ENCODE results near the gene PAPOLA. TPM values are rescaled to one million over a fixed set of nuclear protein-coding genes. Genes with fewer than 3 reads are reported as not detected.

Gene PAPOLA
- total and polyA plus RNA-seq, 2 of the 4 experiments (the other 2 are of a cell fraction): 73.8 to 128 TPM

- no peak overlapping the region for H2BK5ac ChIP-seq (ENCODE audit: low read depth, low read length, poor library complexity, severe bottlenecking)
- no peak overlapping the region for H4K8ac ChIP-seq (ENCODE audit: low read depth in 2 of 2, low read length in 2 of 2)
- no peak overlapping the region for H2AFZ ChIP-seq (replicated peaks; ENCODE audit: low read length, poor library complexity)
- H3K56ac ChIP-seq (ENCODE audit: extremely low read depth, insufficient read depth, low read length): no peak overlapping the region
- H3K36me3 ChIP-seq (ENCODE audit: control insufficient read depth, insufficient read depth, low read length): no peaks in the 10 kb centered on the region
- peaks cover 39% of the 10 kb centered on the region for H3K27me3 ChIP-seq (ENCODE audit: control insufficient read depth, insufficient read depth, low read length)
- H2BK120ac ChIP-seq (ENCODE audit: low read depth, low read length): no peak overlapping the region
- H3K79me1 ChIP-seq (ENCODE audit: low read depth in 1 of 2, low read length in 2 of 2): no peaks in the 10 kb centered on the region
- ATAC-seq (ENCODE audit: low read depth): 0 out of 2 replicates have a peak, but pooled peaks have one; percentile 16
- H3K4me2 ChIP-seq (ENCODE audit: low read depth, low read length): no peak overlapping the region
- H4K5ac ChIP-seq (ENCODE audit: low read depth, low read length): no peak overlapping the region
- no TSS peak for BruUV-seq (replicated peaks)
- intact Hi-C loops (cut with micrococcal nuclease): no loop called here
- no peak overlapping the region for H4K91ac ChIP-seq (ENCODE audit: insufficient read depth, low read depth, low read length)
- H3K9ac ChIP-seq (ENCODE audit: low read depth, low read length): no peak overlapping the region
- no peak overlapping the region for H3K4me3 ChIP-seq (ENCODE audit: insufficient read depth, low read depth, low read length)
- H3K27ac ChIP-seq (ENCODE audit: insufficient read depth, low read length): no peak overlapping the region
- no peak overlapping the region for H2AK9ac ChIP-seq (replicated peaks; ENCODE audit: low read depth, low read length, poor library complexity)
- H3K4me1 ChIP-seq (ENCODE audit: control insufficient read depth, insufficient read depth, low read length): no peaks in the 10 kb centered on the region
- H2BK20ac ChIP-seq (ENCODE audit: low read depth, low read length): no peak overlapping the region
- ChIA-PET CTCF (no interaction called here), POLR2A (ENCODE audit: unreplicated experiment) (no interaction called here)
- dilution Hi-C loops (cut with HindIII; ENCODE audit: low sequenced_read_pairs, unreplicated experiment): no loop called here
- 86% methylated on average over 4 of the region's 7 CpGs; no CpG with 5 or more reads in 1 of the 2 experiments for WGBS, 2 experiments (ENCODE audit: extremely low coverage in 2 of 2, insufficient read length in 1 of 2)
- no peak for DNase-seq
- no peak overlapping the region for H3K14ac ChIP-seq (replicated peaks; ENCODE audit: low read depth, low read length)
- TF ChIP-seq MAFK (IDR thresholded peaks at IDR 0.05; ENCODE audit: low read depth, low read length) (no peak), FOS (IDR thresholded peaks at IDR 0.05; ENCODE audit: low read depth, low read length) (no peak), SMC3 (IDR thresholded peaks at IDR 0.05; ENCODE audit: low read depth, low read length) (no peak), RFX5 (IDR thresholded peaks at IDR 0.05; ENCODE audit: low read depth, low read length) (no peak), BHLHE40 (IDR thresholded peaks at IDR 0.05; ENCODE audit: low read depth, low read length) (no peak), RAD21 (IDR thresholded peaks at IDR 0.05; ENCODE audit: low read length) (no peak), NFE2L2 (IDR thresholded peaks at IDR 0.05; ENCODE audit: low read depth, low read length) (no peak)
- TF ChIP-seq, protein P1, sequence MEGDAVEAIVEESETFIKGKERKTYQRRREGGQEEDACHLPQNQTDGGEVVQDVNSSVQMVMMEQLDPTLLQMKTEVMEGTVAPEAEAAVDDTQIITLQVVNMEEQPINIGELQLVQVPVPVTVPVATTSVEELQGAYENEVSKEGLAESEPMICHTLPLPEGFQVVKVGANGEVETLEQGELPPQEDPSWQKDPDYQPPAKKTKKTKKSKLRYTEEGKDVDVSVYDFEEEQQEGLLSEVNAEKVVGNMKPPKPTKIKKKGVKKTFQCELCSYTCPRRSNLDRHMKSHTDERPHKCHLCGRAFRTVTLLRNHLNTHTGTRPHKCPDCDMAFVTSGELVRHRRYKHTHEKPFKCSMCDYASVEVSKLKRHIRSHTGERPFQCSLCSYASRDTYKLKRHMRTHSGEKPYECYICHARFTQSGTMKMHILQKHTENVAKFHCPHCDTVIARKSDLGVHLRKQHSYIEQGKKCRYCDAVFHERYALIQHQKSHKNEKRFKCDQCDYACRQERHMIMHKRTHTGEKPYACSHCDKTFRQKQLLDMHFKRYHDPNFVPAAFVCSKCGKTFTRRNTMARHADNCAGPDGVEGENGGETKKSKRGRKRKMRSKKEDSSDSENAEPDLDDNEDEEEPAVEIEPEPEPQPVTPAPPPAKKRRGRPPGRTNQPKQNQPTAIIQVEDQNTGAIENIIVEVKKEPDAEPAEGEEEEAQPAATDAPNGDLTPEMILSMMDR (conservative IDR thresholded peaks at IDR 0.05; ENCODE audit: low read depth, low read length): no peak
- TF ChIP-seq, protein P2, sequence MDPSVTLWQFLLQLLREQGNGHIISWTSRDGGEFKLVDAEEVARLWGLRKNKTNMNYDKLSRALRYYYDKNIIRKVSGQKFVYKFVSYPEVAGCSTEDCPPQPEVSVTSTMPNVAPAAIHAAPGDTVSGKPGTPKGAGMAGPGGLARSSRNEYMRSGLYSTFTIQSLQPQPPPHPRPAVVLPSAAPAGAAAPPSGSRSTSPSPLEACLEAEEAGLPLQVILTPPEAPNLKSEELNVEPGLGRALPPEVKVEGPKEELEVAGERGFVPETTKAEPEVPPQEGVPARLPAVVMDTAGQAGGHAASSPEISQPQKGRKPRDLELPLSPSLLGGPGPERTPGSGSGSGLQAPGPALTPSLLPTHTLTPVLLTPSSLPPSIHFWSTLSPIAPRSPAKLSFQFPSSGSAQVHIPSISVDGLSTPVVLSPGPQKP (IDR thresholded peaks at IDR 0.05; ENCODE audit: borderline replicate concordance, low read depth, low read length): no peak
- TF ChIP-seq, protein P3, sequence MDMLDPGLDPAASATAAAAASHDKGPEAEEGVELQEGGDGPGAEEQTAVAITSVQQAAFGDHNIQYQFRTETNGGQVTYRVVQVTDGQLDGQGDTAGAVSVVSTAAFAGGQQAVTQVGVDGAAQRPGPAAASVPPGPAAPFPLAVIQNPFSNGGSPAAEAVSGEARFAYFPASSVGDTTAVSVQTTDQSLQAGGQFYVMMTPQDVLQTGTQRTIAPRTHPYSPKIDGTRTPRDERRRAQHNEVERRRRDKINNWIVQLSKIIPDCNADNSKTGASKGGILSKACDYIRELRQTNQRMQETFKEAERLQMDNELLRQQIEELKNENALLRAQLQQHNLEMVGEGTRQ (IDR thresholded peaks at IDR 0.05; ENCODE audit: low read depth, low read length): no peak
- H4K20me1 ChIP-seq (ENCODE audit: insufficient read depth, low read length): no peaks in the 10 kb centered on the region
- H3K9me3 ChIP-seq (ENCODE audit: control insufficient read depth, insufficient read depth, low read length): no peaks in the 10 kb centered on the region; the same call in 1 of the 2 replicates
- H3K9me1 ChIP-seq (ENCODE audit: insufficient read depth, low read length): peaks cover 2% of the 10 kb centered on the region; the same call in 1 of the 2 replicates
- H2BK15ac ChIP-seq (ENCODE audit: low read depth, low read length): no peak overlapping the region
- no peak overlapping the region for H2AK5ac ChIP-seq (ENCODE audit: low read depth, low read length)
- no peak overlapping the region for H3K23ac ChIP-seq (ENCODE audit: low read depth, low read length)
- in situ Hi-C loops (cut with MboI; ENCODE audit: low sequenced_read_pairs): loop anchor here (10.0 kb wide), 1 partner anchor 163 kb away; no protein-coding TSS in a partner anchor
- no peak overlapping the region for H3K18ac ChIP-seq (ENCODE audit: low read depth, low read length)
- H3K4ac ChIP-seq (ENCODE audit: low read depth, low read length): no peak overlapping the region
These were observed 79.7 kb downstream of the PAPOLA start for GRCh38 chr14:96581902-96582301.

Data from IMR-90 (cell line).